ENCODE data around the gene MXRA7. TPM values are rescaled to one million over a fixed set of nuclear protein-coding genes. Genes with fewer than 3 reads are reported as not detected.
A peak's percentile ranks its signal among the peaks of the same experiment; 100 is the strongest.

Gene MXRA7
- total and polyA plus RNA-seq, 4 donors: 136 to 173 (median 161) TPM

Small RNA genes lying within 50 kb of the gene (small RNA-seq; reads per million reads assigned to genes)
- gene AC005837.3 (ENCODE audit: low replicate concordance): not detected
- gene RF02271 (ENCODE audit: low replicate concordance): not detected
- not detected for gene RNU6-227P (ENCODE audit: low replicate concordance)
- not detected for gene RNU6-97P (ENCODE audit: low replicate concordance)
- gene RNY4P36 (ENCODE audit: low replicate concordance): 3.0 reads per million, percentile 93 among the genes with 10 or more reads in this experiment

Other genes with a start within 250 kb of the MXRA7 start
- under 1 TPM; 0.20 to 0.28 TPM for gene AANAT, start 243.4 kb downstream of the MXRA7 start, total RNA-seq
- gene AANAT, start 243.4 kb downstream of the MXRA7 start, polyA plus RNA-seq (ENCODE audit: insufficient read length in 2 of 2): under 1 TPM; 0.60 to 0.83 TPM
- gene RHBDF2, start 209.5 kb downstream of the MXRA7 start, total RNA-seq: 1 to 10 TPM; 6.3 to 7.1 TPM
- 10 to 100 TPM; 10.6 to 10.9 TPM for gene RHBDF2, start 209.5 kb downstream of the MXRA7 start, polyA plus RNA-seq (ENCODE audit: insufficient read length in 2 of 2)
- gene CYGB, start 173.3 kb downstream of the MXRA7 start, total RNA-seq: 10 to 100 TPM in 1 of 2 donors, 1 to 10 TPM in 1; 9.0 to 14.3 TPM
- 10 to 100 TPM; 34.1 to 34.4 TPM for gene CYGB, start 173.3 kb downstream of the MXRA7 start, polyA plus RNA-seq (ENCODE audit: insufficient read length in 2 of 2)
- 1 to 10 TPM; 4.0 to 8.9 TPM for gene PRCD, start 170.9 kb downstream of the MXRA7 start, total RNA-seq
- gene PRCD, start 170.9 kb downstream of the MXRA7 start, polyA plus RNA-seq (ENCODE audit: insufficient read length in 2 of 2): 10 to 100 TPM in 1 of 2 donors, 1 to 10 TPM in 1; 9.8 to 11.8 TPM
- gene ST6GALNAC2, start 125.1 kb downstream of the MXRA7 start, total RNA-seq: 10 to 100 TPM; 26.0 to 29.1 TPM
- 10 to 100 TPM in 1 of 2 donors, 1 to 10 TPM in 1; 8.0 to 20.4 TPM for gene ST6GALNAC2, start 125.1 kb downstream of the MXRA7 start, polyA plus RNA-seq (ENCODE audit: insufficient read length in 2 of 2)
- 1 to 10 TPM; 1.2 to 3.3 TPM for gene ST6GALNAC1, start 67.2 kb downstream of the MXRA7 start, total RNA-seq
- gene ST6GALNAC1, start 67.2 kb downstream of the MXRA7 start, polyA plus RNA-seq (ENCODE audit: insufficient read length in 2 of 2): 1 to 10 TPM; 4.6 TPM
- gene JMJD6, start 15.6 kb upstream of the MXRA7 start, total RNA-seq: 10 to 100 TPM; 15.4 to 16.4 TPM
- 10 to 100 TPM; 18.6 to 26.2 TPM for gene JMJD6, start 15.6 kb upstream of the MXRA7 start, polyA plus RNA-seq (ENCODE audit: insufficient read length in 2 of 2)
- gene METTL23, start 15.9 kb upstream of the MXRA7 start, total RNA-seq: 10 to 100 TPM; 17.5 to 30.2 TPM
- 10 to 100 TPM; 25.9 to 28.2 TPM for gene METTL23, start 15.9 kb upstream of the MXRA7 start, polyA plus RNA-seq (ENCODE audit: insufficient read length in 2 of 2)
- gene SRSF2, start 26.4 kb upstream of the MXRA7 start, total RNA-seq: 100 to 1,000 TPM in 1 of 2 donors, 10 to 100 TPM in 1; 78.3 to 161 TPM
- gene SRSF2, start 26.4 kb upstream of the MXRA7 start, polyA plus RNA-seq (ENCODE audit: insufficient read length in 2 of 2): 100 to 1,000 TPM; 264 to 268 TPM
- gene MFSD11, start 27.2 kb upstream of the MXRA7 start, total RNA-seq: 10 to 100 TPM; 37.1 to 72.9 TPM
- 10 to 100 TPM; 28.9 to 45.5 TPM for gene MFSD11, start 27.2 kb upstream of the MXRA7 start, polyA plus RNA-seq (ENCODE audit: insufficient read length in 2 of 2)
- 10 to 100 TPM in 1 of 2 donors, 1 to 10 TPM in 1; 6.9 to 18.1 TPM for gene MGAT5B, start 157.4 kb upstream of the MXRA7 start, total RNA-seq
- 10 to 100 TPM; 65.0 to 80.5 TPM for gene MGAT5B, start 157.4 kb upstream of the MXRA7 start, polyA plus RNA-seq (ENCODE audit: insufficient read length in 2 of 2)